Endodermal cell (in vitro differentiated cells): ENCODE measurements around the gene SYT3. TPM values are rescaled to one million over a fixed set of nuclear protein-coding genes. Genes with fewer than 3 reads are reported as not detected.
"Not testable (repeated sequence)": the region's sequence is repeated elsewhere in the genome, so short reads cannot be mapped to it uniquely, and the experiment has no call there.

Experiments used
- DNase-seq: peaks from one replicate; pipeline ENCODE4 v3.0.0-alpha.2; 2017
- H3K27ac ChIP-seq: 2 replicates; pipeline ENCODE4 v1.5.1; 2013; ENCODE audit warnings: mild to moderate bottlenecking, low read depth, low read length, moderate library complexity
- H3K27me3 ChIP-seq: 2 replicates; pipeline ENCODE4 v1.6.1; 2013; ENCODE audit warnings: mild to moderate bottlenecking, low read length, moderate library complexity; ENCODE audit not compliant: insufficient read depth, control insufficient read depth, poor library complexity, severe bottlenecking
- H3K36me3 ChIP-seq: 2 replicates; pipeline ENCODE4 v1.7.0; 2013; ENCODE audit warnings: mild to moderate bottlenecking, low read length, moderate library complexity; ENCODE audit not compliant: control insufficient read depth, insufficient read depth
- H3K4me1 ChIP-seq: one replicate; pipeline ENCODE4 v1.7.0; 2013; ENCODE audit warnings: low read length; ENCODE audit not compliant: control insufficient read depth, insufficient read depth
- H3K4me3 ChIP-seq: 2 replicates; pipeline ENCODE4 v1.5.1; 2013; ENCODE audit warnings: mild to moderate bottlenecking, low read length, moderate library complexity
- H3K9ac ChIP-seq: 2 replicates; pipeline ENCODE4 v1.6.1; 2013; ENCODE audit warnings: mild to moderate bottlenecking, low read length, moderate library complexity; ENCODE audit not compliant: poor library complexity, severe bottlenecking; ENCODE audit errors: extremely low read depth
- H3K9me3 ChIP-seq: 2 replicates; pipeline ENCODE4 v1.6.1; 2013; ENCODE audit warnings: mild to moderate bottlenecking, low read length, moderate library complexity; ENCODE audit not compliant: control insufficient read depth
- H3K27ac Mint-ChIP-seq: 2 replicates; pipeline ENCODE4 v1.8.0; 2020; ENCODE audit warnings: mixed read lengths
- H3K27me3 Mint-ChIP-seq: 2 replicates; pipeline ENCODE4 v1.8.0; 2021; ENCODE audit warnings: mild to moderate bottlenecking, mixed read lengths; ENCODE audit not compliant: insufficient read depth
- H3K36me3 Mint-ChIP-seq: 2 replicates; pipeline ENCODE4 v1.8.0; 2020; ENCODE audit warnings: low read depth, mixed read lengths
- H3K4me1 Mint-ChIP-seq: 2 replicates; pipeline ENCODE4 v1.8.0; 2020; ENCODE audit warnings: mixed read lengths
- H3K4me3 Mint-ChIP-seq: 2 replicates; pipeline ENCODE4 v1.8.0; 2020; ENCODE audit warnings: mild to moderate bottlenecking, moderate library complexity, mixed read lengths
- H3K9me3 Mint-ChIP-seq: 2 replicates; pipeline ENCODE4 v1.8.0; 2020; ENCODE audit warnings: mild to moderate bottlenecking, mixed read lengths
- CTCF ChIP-seq: fragments of 200-600 bp; sonication (generic); conservative IDR thresholded peaks from 2 replicates; pipeline ENCODE4 v1.5.0; 2021; ENCODE audit warnings: antibody characterized with exemption, mild to moderate bottlenecking
- WGBS, 2 experiments: methylation state at CpG; one replicate each; pipeline versions ENCODE4 v1.1.5 to v1.1.7; 2013; ENCODE audit warnings: missing lambda C conversion rate in 2 of 2, mixed read lengths in 1 of 2; ENCODE audit not compliant: insufficient coverage in 1 of 2, insufficient read length in 1 of 2; 5-methylcytosine and 5-hydroxymethylcytosine counted together
- total RNA-seq, 2 donors: library from RNA; stranded (reverse); fragmentation: NEBNext Ultra II Directional in 1 of 2; extraction: Animal tissue kit (Norgen Biotek cat#: 25700) in 1 of 2; gene quantifications; 2 replicates in 1 of 2; 3 replicates in 1 of 2; pipeline ENCODE4 v1.2.1, GENCODE V29; 2021

SYT3 gene
- total RNA-seq, 2 donors from 2014 or later, result 1.7 to 1.9 TPM

- Histone ChIP-seq H3K9me3 (no peaks in the 10 kb centered on the region), H3K27me3 (no peaks in the 10 kb centered on the region), H3K27ac (no peak overlapping the region), H3K4me1 (no peaks in the 10 kb centered on the region), H3K4me3 (no peak overlapping the region), H3K36me3 (no peaks in the 10 kb centered on the region), H3K9ac (no peak overlapping the region)
- H3K4me3 Mint-ChIP-seq, result no peak overlapping the region
- H3K4me1 Mint-ChIP-seq, result no peaks in the 10 kb centered on the region
- DNase-seq, result peak; percentile 22
- peaks cover 15% of the 10 kb centered on the region for H3K27me3 Mint-ChIP-seq
- no peaks in the 10 kb centered on the region for H3K36me3 Mint-ChIP-seq
- TF ChIP-seq CTCF, result no peak
- H3K27ac Mint-ChIP-seq, result no peak overlapping the region
- 66 to 71% methylated on average over 3 of the region's 4 CpGs for WGBS, 2 experiments
- H3K9me3 Mint-ChIP-seq, result no peaks in the 10 kb centered on the region
Measured at GRCh38 chr19:50626795-50627194, 12.9 kb downstream of the SYT3 start.

GRCh38 chr19:50626011-50626410 is 13.7 kb downstream of the SYT3 start:
- Histone ChIP-seq H3K27ac (no peak overlapping the region), H3K9ac (no peak overlapping the region), H3K4me1 (no peaks in the 10 kb centered on the region), H3K9me3 (no peaks in the 10 kb centered on the region), H3K4me3 (no peak overlapping the region), H3K36me3 (no peaks in the 10 kb centered on the region), H3K27me3 (no peaks in the 10 kb centered on the region)
- no peak overlapping the region for H3K4me3 Mint-ChIP-seq
- 58 to 69% methylated on average over 2 to 4 of the region's 4 CpGs for WGBS, 2 experiments
- TF ChIP-seq CTCF, result no peak
- H3K9me3 Mint-ChIP-seq, result no peaks in the 10 kb centered on the region
- peak; percentile 18 for DNase-seq
- peaks cover 13% of the 10 kb centered on the region for H3K27me3 Mint-ChIP-seq
- H3K4me1 Mint-ChIP-seq, result no peaks in the 10 kb centered on the region
- H3K36me3 Mint-ChIP-seq, result no peaks in the 10 kb centered on the region
- no peak overlapping the region for H3K27ac Mint-ChIP-seq

GRCh38 chr19:50624949-50625600 is 14.6 kb downstream of the SYT3 start:
- 87 to 91% methylated on average over 30 to 44 of the region's 44 CpGs for WGBS, 2 experiments
- peaks cover 13% of the 10 kb centered on the region for H3K27me3 Mint-ChIP-seq
- no peak overlapping the region for H3K4me3 Mint-ChIP-seq
- no peak overlapping the region for H3K27ac Mint-ChIP-seq
- peak; percentile 25 for DNase-seq
- Histone ChIP-seq H3K4me1 (no peaks in the 10 kb centered on the region), H3K9me3 (no peaks in the 10 kb centered on the region), H3K4me3 (no peak overlapping the region), H3K27ac (no peak overlapping the region), H3K36me3 (no peaks in the 10 kb centered on the region), H3K27me3 (no peaks in the 10 kb centered on the region), H3K9ac (no peak overlapping the region)
- no peaks in the 10 kb centered on the region for H3K9me3 Mint-ChIP-seq
- no peaks in the 10 kb centered on the region for H3K4me1 Mint-ChIP-seq
- no peaks in the 10 kb centered on the region for H3K36me3 Mint-ChIP-seq
- no peak for TF ChIP-seq CTCF

GRCh38 chr19:50620394-50620906 is 19.2 kb downstream of the SYT3 start:
- H3K4me3 ChIP-seq, H3K9ac ChIP-seq, H3K27ac Mint-ChIP-seq, H3K36me3 ChIP-seq, H3K27me3 ChIP-seq, H3K36me3 Mint-ChIP-seq, H3K9me3 ChIP-seq, H3K27me3 Mint-ChIP-seq, H3K4me1 Mint-ChIP-seq, H3K4me3 Mint-ChIP-seq, H3K27ac ChIP-seq, DNase-seq, H3K9me3 Mint-ChIP-seq, H3K4me1 ChIP-seq: not testable (repeated sequence)
- WGBS, 2 experiments, result 83% methylated on average over 3 of the region's 5 CpGs; no CpG with 5 or more reads in 1 of the 2 experiments

- DNase-seq, H3K36me3 ChIP-seq, H3K36me3 Mint-ChIP-seq, H3K9ac ChIP-seq, H3K4me1 Mint-ChIP-seq, H3K4me3 ChIP-seq, H3K27ac ChIP-seq, H3K27me3 ChIP-seq, H3K9me3 ChIP-seq, H3K9me3 Mint-ChIP-seq, H3K4me1 ChIP-seq, H3K4me3 Mint-ChIP-seq, H3K27ac Mint-ChIP-seq, H3K27me3 Mint-ChIP-seq: not testable (repeated sequence)
- 74 to 86% methylated on average over 5 of the region's 5 CpGs for WGBS, 2 experiments
Measured at GRCh38 chr19:50619184-50619583, 20.5 kb downstream of the SYT3 start.
